Panc1 (cell line): Measurements from ENCODE around the gene CAPS. TPM values are rescaled to one million over a fixed set of nuclear protein-coding genes. Genes with fewer than 3 reads are reported as not detected.

Experiments
- ATAC-seq: fragments of 200-7000 bp; cut with Tn5 transposase; 2 replicates; pipeline ENCODE4 v1.9.1; 2020; ENCODE audit warnings: mild to moderate bottlenecking, moderate library complexity
- BruUV-seq: library from RNA; stranded (reverse); fragments of 400-500 nt; replicated peaks from 2 replicates; lab custom pipeline; 2021; lab: Mats Ljungman, UMichigan
- CTCF ChIA-PET: fragments of 300-600 bp; sonication (Branson Sonifier 250); formaldehyde crosslinking; loops from one replicate; lab custom pipeline; 2022; ENCODE audit warnings: antibody characterized with exemption; lab: Charles Lee
- POLR2A ChIA-PET: fragments of 300-600 bp; sonication (Branson Sonifier 250); formaldehyde crosslinking; loops from one replicate; lab custom pipeline; 2022; ENCODE audit warnings: antibody characterized with exemption; lab: Charles Lee
- DNase-seq: peaks from one replicate; pipeline ENCODE4 v3.0.0-alpha.2; 2010; ENCODE audit warnings: low read depth, low spot score
- H3K27ac ChIP-seq: 2 replicates; pipeline ENCODE4 v1.5.1; 2011; ENCODE audit warnings: mild to moderate bottlenecking, low read length, inconsistent platforms
- H3K27me3 ChIP-seq: fragments of 200-500 bp; sonication (Bioruptor generic); 2 replicates; pipeline ENCODE4 v1.6.0; 2014; ENCODE audit warnings: low read length, inconsistent platforms; ENCODE audit not compliant: control insufficient read depth, insufficient read depth
- H3K36me3 ChIP-seq: fragments of 200-500 bp; sonication (Bioruptor generic); 2 replicates; pipeline ENCODE4 v1.5.1; 2014; ENCODE audit warnings: inconsistent platforms, mild to moderate bottlenecking, low read length, moderate library complexity; ENCODE audit not compliant: control insufficient read depth, insufficient read depth
- H3K4me1 ChIP-seq: 2 replicates; pipeline ENCODE4 v1.5.1; 2011; ENCODE audit warnings: inconsistent platforms, mild to moderate bottlenecking, low read length, moderate library complexity; ENCODE audit not compliant: control insufficient read depth, insufficient read depth
- H3K4me3 ChIP-seq, 2 experiments: 2 replicates each; pipeline ENCODE4 v1.5.1; 2011 to 2012; ENCODE audit warnings: low read depth in 2 of 2, low read length in 2 of 2, mild to moderate bottlenecking in 2 of 2, inconsistent platforms in 1 of 2, moderate library complexity in 1 of 2
- H3K9me3 ChIP-seq: fragments of 200-500 bp; sonication (Bioruptor generic); 2 replicates; pipeline ENCODE4 v1.5.1; 2014; ENCODE audit warnings: low read depth, mild to moderate bottlenecking, inconsistent platforms, low read length, moderate library complexity; ENCODE audit not compliant: control insufficient read depth, insufficient read depth
- POLR2AphosphoS5 ChIP-seq: IDR thresholded peaks from 2 replicates; pipeline ENCODE4 v1.6.1; 2012; ENCODE audit warnings: mild to moderate bottlenecking, low read depth, low read length, moderate library complexity
- SIN3A ChIP-seq: IDR thresholded peaks from 2 replicates; pipeline ENCODE4 v1.6.1; 2012; ENCODE audit warnings: low read depth, mild to moderate bottlenecking, low read length, moderate library complexity, borderline replicate concordance; ENCODE audit not compliant: insufficient read depth
- TCF7L2 ChIP-seq: IDR thresholded peaks from 2 replicates; pipeline ENCODE4 v1.6.1; 2011; ENCODE audit warnings: mild to moderate bottlenecking, low read depth, low read length, inconsistent platforms
- in situ Hi-C: cut with HindIII; loops from 2 replicates; pipeline ENCODE4 v1.10.0; 2016; ENCODE audit warnings: low sequenced_read_pairs, low pct_unique_long_range_greater_than_20kb
- intact Hi-C: fragments of 100-400 bp; cut with micrococcal nuclease; formaldehyde crosslinking; loops from one replicate; pipeline ENCODE4 v1.10.0; 2022; ENCODE audit not compliant: unreplicated experiment
- total RNA-seq: library from RNA; stranded (reverse); gene quantifications from one replicate; pipeline ENCODE4 v1.2.1, GENCODE V29; 2021; ENCODE audit not compliant: unreplicated experiment
- TF ChIP-seq, protein P1 (sequence below), 2 experiments: IDR thresholded peaks; 2 replicates each; pipeline ENCODE4 v1.6.1; 2011 to 2012; ENCODE audit warnings: low read depth in 2 of 2, control low read depth in 1 of 2, low read length in 1 of 2, mild to moderate bottlenecking in 1 of 2, moderate library complexity in 1 of 2; ENCODE audit not compliant: insufficient read depth in 1 of 2
- TF ChIP-seq, protein P2 (sequence below): fragments of 450-650 bp; IDR thresholded peaks from 2 replicates; pipeline ENCODE4 v1.5.1; 2017; ENCODE audit warnings: mild to moderate bottlenecking

Gene CAPS
- total RNA-seq, 1 experiment from 2014 or later: 9.2 TPM

DNA sequence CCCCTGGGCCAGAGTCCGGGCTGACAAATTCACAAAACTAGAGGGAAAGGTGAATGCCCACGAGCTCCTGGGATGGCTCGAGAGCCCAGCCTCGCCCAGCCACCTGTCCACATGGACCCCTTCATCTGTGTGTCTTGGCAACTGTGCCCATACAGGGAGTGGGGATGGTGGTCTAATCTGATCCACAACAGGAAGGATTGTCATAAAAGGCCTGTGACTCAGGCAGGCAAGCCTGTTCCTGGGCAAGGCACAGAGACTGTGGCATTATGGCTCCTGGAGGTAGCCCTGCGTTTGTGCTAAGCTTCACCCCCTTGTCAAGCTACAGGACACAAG, 20.0 kb downstream of the CAPS start:
- POLR2A ChIA-PET: no interaction called here
- no peaks in the 10 kb centered on the region; the same call in 1 of the 2 replicates for H3K4me1 ChIP-seq
- H3K27me3 ChIP-seq: no peaks in the 10 kb centered on the region
- ATAC-seq (no peak), DNase-seq (no peak)
- H3K9me3 ChIP-seq: no peaks in the 10 kb centered on the region
- no peak overlapping the region for H3K27ac ChIP-seq
- CTCF ChIA-PET: no interaction called here
- H3K4me3 ChIP-seq: no peak overlapping the region
- intact Hi-C loops (no loop called here), in situ Hi-C loops (no loop called here)
- BruUV-seq: no TSS peak
- TF ChIP-seq POLR2AphosphoS5 (no peak), TCF7L2 (no peak), SIN3A (no peak)
- TF ChIP-seq, protein P1, sequence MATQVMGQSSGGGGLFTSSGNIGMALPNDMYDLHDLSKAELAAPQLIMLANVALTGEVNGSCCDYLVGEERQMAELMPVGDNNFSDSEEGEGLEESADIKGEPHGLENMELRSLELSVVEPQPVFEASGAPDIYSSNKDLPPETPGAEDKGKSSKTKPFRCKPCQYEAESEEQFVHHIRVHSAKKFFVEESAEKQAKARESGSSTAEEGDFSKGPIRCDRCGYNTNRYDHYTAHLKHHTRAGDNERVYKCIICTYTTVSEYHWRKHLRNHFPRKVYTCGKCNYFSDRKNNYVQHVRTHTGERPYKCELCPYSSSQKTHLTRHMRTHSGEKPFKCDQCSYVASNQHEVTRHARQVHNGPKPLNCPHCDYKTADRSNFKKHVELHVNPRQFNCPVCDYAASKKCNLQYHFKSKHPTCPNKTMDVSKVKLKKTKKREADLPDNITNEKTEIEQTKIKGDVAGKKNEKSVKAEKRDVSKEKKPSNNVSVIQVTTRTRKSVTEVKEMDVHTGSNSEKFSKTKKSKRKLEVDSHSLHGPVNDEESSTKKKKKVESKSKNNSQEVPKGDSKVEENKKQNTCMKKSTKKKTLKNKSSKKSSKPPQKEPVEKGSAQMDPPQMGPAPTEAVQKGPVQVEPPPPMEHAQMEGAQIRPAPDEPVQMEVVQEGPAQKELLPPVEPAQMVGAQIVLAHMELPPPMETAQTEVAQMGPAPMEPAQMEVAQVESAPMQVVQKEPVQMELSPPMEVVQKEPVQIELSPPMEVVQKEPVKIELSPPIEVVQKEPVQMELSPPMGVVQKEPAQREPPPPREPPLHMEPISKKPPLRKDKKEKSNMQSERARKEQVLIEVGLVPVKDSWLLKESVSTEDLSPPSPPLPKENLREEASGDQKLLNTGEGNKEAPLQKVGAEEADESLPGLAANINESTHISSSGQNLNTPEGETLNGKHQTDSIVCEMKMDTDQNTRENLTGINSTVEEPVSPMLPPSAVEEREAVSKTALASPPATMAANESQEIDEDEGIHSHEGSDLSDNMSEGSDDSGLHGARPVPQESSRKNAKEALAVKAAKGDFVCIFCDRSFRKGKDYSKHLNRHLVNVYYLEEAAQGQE (IDR thresholded peaks at IDR 0.05; ENCODE audit: insufficient read depth in 1 of 2, low read depth in 2 of 2, low read length in 1 of 2): no peak
- TF ChIP-seq, protein P2, sequence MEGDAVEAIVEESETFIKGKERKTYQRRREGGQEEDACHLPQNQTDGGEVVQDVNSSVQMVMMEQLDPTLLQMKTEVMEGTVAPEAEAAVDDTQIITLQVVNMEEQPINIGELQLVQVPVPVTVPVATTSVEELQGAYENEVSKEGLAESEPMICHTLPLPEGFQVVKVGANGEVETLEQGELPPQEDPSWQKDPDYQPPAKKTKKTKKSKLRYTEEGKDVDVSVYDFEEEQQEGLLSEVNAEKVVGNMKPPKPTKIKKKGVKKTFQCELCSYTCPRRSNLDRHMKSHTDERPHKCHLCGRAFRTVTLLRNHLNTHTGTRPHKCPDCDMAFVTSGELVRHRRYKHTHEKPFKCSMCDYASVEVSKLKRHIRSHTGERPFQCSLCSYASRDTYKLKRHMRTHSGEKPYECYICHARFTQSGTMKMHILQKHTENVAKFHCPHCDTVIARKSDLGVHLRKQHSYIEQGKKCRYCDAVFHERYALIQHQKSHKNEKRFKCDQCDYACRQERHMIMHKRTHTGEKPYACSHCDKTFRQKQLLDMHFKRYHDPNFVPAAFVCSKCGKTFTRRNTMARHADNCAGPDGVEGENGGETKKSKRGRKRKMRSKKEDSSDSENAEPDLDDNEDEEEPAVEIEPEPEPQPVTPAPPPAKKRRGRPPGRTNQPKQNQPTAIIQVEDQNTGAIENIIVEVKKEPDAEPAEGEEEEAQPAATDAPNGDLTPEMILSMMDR: no peak
- no peaks in the 10 kb centered on the region; the same call in 1 of the 2 replicates for H3K36me3 ChIP-seq

DNA sequence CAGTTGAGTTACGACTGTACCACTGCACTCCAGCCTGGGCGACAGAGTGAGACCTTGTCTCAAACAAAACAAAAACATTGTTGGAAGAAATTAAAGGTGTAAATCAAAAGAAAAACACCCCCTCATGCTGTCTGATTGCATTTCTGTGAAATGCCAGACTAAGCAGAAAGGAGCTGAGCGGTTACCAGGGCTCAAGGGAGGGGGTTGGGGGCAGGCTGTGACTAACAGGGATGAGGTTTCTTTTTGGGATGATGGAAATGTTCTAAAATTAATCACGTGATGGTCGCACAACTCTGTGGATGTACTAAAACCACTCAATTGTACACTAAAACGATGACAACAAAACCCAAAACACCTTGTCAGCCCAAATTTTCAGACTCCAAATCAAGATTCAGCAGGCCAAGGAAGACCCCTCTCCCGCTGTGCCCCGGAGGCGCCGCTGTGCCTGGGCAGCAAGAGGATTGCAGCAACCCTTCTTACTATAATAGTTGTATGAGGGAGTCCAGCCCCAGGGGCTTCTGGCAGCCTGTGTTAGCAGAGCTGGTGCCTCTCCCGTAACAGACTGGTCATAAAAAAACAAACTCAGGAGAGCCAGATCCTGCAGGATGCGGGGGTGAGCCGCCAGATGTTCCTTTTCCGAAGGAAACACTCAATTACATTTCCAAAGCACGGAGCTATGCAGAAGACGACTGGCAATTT, 20.9 kb downstream of the CAPS start:
- ATAC-seq (no peak), DNase-seq (no peak)
- Histone ChIP-seq H3K27me3 (no peaks in the 10 kb centered on the region), H3K9me3 (no peaks in the 10 kb centered on the region), H3K4me3 (no peak overlapping the region), H3K36me3 (no peaks in the 10 kb centered on the region; the same call in 1 of the 2 replicates), H3K4me1 (no peaks in the 10 kb centered on the region; the same call in 1 of the 2 replicates), H3K27ac (no peak overlapping the region)
- no TSS peak for BruUV-seq
- intact Hi-C loops: no loop called here
- TF ChIP-seq SIN3A (no peak), TCF7L2 (no peak), POLR2AphosphoS5 (no peak)
- TF ChIP-seq, protein P1 (IDR thresholded peaks at IDR 0.05; ENCODE audit: insufficient read depth in 1 of 2, low read depth in 2 of 2, low read length in 1 of 2): no peak
- TF ChIP-seq, protein P2: no peak
- ChIA-PET CTCF (no interaction called here), POLR2A (no interaction called here)
- in situ Hi-C loops: no loop called here
